HUES64 (cell line): ENCODE data around the gene CABLES2.

Source experiments
- H3K27ac ChIP-seq: 2 replicates; pipeline ENCODE4 v1.7.0; 2013; ENCODE audit warnings: low read depth, low read length, inconsistent platforms
- H3K27me3 ChIP-seq: 2 replicates; pipeline ENCODE4 v1.6.1; 2013; ENCODE audit warnings: mild to moderate bottlenecking, low read length; ENCODE audit not compliant: insufficient read depth
- H3K36me3 ChIP-seq: 2 replicates; pipeline ENCODE4 v1.6.1; 2013; ENCODE audit warnings: mild to moderate bottlenecking, low read length; ENCODE audit not compliant: insufficient read depth
- H3K4me1 ChIP-seq: 2 replicates; pipeline ENCODE4 v1.6.1; 2013; ENCODE audit warnings: mild to moderate bottlenecking, low read length, moderate library complexity; ENCODE audit not compliant: insufficient read depth
- H3K4me3 ChIP-seq: 2 replicates; pipeline ENCODE4 v1.5.1; 2013; ENCODE audit warnings: mild to moderate bottlenecking, low read length, moderate library complexity
- H3K9ac ChIP-seq: 2 replicates; pipeline ENCODE4 v1.6.1; 2013; ENCODE audit warnings: mild to moderate bottlenecking, low read depth, low read length
- H3K9me3 ChIP-seq: 2 replicates; pipeline ENCODE4 v1.6.1; 2013; ENCODE audit warnings: low read depth, low read length; ENCODE audit not compliant: insufficient read depth
- WGBS: fragments of 150-250, 120-280 bp; methylation state at CpG from one replicate; pipeline ENCODE4 v1.1.7; 2013; ENCODE audit warnings: missing lambda C conversion rate; 5-methylcytosine and 5-hydroxymethylcytosine counted together

The CABLES2 gene

DNA sequence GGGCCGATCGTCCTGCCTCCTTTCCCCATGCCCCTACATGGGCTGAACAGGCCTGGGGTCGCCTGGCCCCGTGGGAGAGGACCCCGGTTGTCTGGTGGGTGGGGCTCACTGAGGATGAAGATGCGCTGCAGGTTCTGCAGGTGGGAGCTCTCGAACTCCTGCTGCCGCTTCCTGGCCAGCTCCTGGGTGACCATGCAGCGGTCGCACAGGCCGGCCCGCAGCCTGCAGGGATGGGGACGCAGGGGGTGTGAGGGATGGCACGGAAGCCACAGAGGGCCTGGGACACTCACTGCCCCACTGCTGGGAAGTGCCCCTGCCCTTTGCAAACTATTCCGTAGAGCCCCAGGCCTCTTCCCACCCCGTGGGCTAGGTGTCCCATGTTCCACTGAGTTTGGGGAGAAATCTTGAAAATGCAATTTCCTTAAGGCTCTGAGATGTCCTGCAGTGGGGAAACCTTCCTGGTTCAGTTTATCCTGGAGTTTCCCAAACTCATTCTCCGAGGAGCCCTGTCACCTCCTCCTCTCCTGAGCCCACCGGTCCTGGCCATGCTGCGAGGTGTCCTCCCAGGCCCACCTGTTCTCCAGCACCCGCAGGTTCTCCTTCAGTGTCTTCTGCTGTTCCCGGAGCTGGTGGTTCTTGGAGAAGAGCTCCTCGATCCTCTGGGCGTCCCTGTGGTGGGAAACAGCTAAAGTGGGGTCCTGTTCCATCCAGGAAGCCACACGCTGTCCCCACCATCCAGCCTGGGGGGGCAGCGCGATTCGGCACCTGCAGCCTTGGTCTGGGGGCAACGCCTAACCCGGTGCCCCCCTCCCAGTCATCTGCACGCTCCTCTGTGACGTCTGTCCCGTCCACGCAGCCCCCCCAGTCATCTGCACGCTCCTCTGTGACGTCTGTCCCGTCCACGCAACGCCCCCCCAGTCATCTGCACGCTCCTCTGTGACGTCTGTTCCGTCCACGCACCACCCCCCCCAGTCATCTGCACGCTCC, 9.9 kb upstream of the CABLES2 start:
- no peak overlapping the region for H3K27ac ChIP-seq
- H3K4me3 ChIP-seq: no peak overlapping the region

GRCh38 chr20:62415354-62416111, 8.4 kb upstream of the CABLES2 start:
- H3K4me1 ChIP-seq: no peaks in the 10 kb centered on the region
- H3K27ac ChIP-seq: no peak overlapping the region
- 91% methylated on average over 24 of the region's 24 CpGs for WGBS
- H3K9me3 ChIP-seq: no peaks in the 10 kb centered on the region
- H3K27me3 ChIP-seq: no peaks in the 10 kb centered on the region
- no peaks in the 10 kb centered on the region for H3K36me3 ChIP-seq
- H3K4me3 ChIP-seq: no peak overlapping the region
- H3K9ac ChIP-seq: no peak overlapping the region

More for the DNA sequence above, 9.9 kb upstream of the CABLES2 start:
- Histone ChIP-seq H3K36me3 (no peaks in the 10 kb centered on the region), H3K4me1 (no peaks in the 10 kb centered on the region), H3K27me3 (no peaks in the 10 kb centered on the region), H3K9ac (no peak overlapping the region), H3K9me3 (no peaks in the 10 kb centered on the region)
- WGBS: 93% methylated on average over 43 of the region's 43 CpGs

- no peaks in the 10 kb centered on the region for H3K36me3 ChIP-seq
- no peak overlapping the region for H3K4me3 ChIP-seq
- 89% methylated on average over 22 of the region's 22 CpGs for WGBS
- no peaks in the 10 kb centered on the region for H3K4me1 ChIP-seq
- no peaks in the 10 kb centered on the region for H3K27me3 ChIP-seq
- no peaks in the 10 kb centered on the region for H3K9me3 ChIP-seq
- H3K9ac ChIP-seq: no peak overlapping the region
- no peak overlapping the region for H3K27ac ChIP-seq
Measured at GRCh38 chr20:62413896-62414481, 6.9 kb upstream of the CABLES2 start.

DNA sequence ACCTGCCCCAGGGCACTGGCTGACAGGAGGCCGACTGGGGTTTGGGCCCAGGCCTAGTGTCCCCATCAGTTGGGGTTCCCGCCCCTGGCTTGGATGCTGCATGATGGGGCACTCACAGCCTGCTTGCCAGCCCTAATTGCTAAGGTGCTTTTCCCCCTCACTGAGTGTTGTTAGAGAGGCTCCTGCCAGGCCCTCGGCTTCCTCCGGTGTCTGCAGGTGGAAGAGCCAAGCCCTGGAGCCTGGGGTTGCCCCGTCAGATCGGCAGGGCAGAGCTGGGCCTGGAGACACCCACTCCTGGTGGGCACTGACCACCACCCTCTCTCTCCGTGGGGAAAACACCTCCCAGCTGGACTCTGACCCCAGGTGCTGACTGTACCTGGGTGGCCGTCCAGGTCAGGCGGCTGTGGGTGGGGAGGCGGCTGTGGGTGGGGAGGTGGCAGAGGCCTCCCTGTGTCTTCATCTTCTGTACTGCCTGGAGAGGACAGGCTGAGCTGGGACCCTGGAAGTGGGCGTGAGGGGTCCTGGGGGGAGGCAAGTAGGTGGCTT, 6.0 kb upstream of the CABLES2 start:
- WGBS: 96% methylated on average over 11 of the region's 11 CpGs
- H3K4me1 ChIP-seq: no peaks in the 10 kb centered on the region
- H3K9ac ChIP-seq: no peak overlapping the region

GRCh38 chr20:62412194-62413024, 5.3 kb upstream of the CABLES2 start:
- WGBS: 82% methylated on average over 22 of the region's 22 CpGs
- no peaks in the 10 kb centered on the region for H3K36me3 ChIP-seq
- no peak overlapping the region for H3K27ac ChIP-seq
- no peak overlapping the region for H3K9ac ChIP-seq
- H3K4me1 ChIP-seq: no peaks in the 10 kb centered on the region
- H3K9me3 ChIP-seq: no peaks in the 10 kb centered on the region
- no peak overlapping the region for H3K4me3 ChIP-seq
- peaks cover 8% of the 10 kb centered on the region; the same call in 1 of the 2 replicates for H3K27me3 ChIP-seq

More for the DNA sequence above, 6.0 kb upstream of the CABLES2 start:
- Histone ChIP-seq H3K27ac (no peak overlapping the region), H3K36me3 (no peaks in the 10 kb centered on the region), H3K27me3 (peaks cover 4% of the 10 kb centered on the region; the same call in 1 of the 2 replicates), H3K4me3 (no peak overlapping the region), H3K9me3 (no peaks in the 10 kb centered on the region)

GRCh38 chr20:62411479-62412193, 4.6 kb upstream of the CABLES2 start:
- WGBS: 87% methylated on average over 24 of the region's 24 CpGs

DNA sequence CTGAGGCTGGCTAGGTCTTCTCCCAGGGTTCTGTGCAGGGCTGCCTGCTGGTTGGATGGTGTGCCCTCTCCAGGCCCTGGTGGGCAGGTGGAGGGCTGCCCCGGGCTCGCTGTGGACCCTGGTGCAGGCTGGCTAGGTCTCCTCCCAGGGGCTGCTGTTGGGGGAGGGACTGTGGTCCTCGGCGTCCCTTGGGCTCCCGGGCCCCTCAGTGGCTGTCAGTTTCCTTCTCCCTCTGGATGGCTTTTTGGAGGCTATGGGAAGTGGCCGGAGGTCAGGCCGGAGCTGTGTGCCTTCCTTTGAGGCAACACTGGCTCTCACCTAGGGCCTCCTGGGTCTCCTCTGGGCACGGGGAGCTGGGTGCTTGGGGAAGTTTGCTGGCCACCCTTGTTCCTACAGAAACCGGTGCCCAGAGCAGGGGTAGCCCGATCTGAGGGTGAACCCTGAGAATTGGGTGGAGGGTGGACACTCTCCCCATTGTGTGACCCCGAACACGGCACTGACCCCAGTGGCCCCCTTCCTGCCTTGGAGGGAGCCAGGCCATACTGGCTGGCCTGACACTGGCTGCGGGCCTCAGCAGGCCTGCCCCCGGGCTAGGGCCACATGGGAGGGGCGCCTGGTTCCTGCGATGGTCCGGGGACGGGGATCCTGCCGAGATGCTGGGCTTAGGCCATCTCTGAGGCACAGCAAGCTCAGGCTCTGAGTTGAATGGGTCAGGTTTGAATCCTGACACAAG, 3.8 kb upstream of the CABLES2 start:
- Histone ChIP-seq H3K9ac (no peak overlapping the region), H3K9me3 (no peaks in the 10 kb centered on the region), H3K27ac (no peak overlapping the region), H3K27me3 (peaks cover 8% of the 10 kb centered on the region; the same call in 1 of the 2 replicates), H3K4me1 (no peaks in the 10 kb centered on the region), H3K36me3 (no peaks in the 10 kb centered on the region), H3K4me3 (no peak overlapping the region)
- WGBS: 88% methylated on average over 19 of the region's 19 CpGs

More at GRCh38 chr20:62411479-62412193, 4.6 kb upstream of the CABLES2 start:
- Histone ChIP-seq H3K27ac (no peak overlapping the region), H3K9ac (no peak overlapping the region), H3K4me3 (no peak overlapping the region), H3K4me1 (no peaks in the 10 kb centered on the region), H3K9me3 (no peaks in the 10 kb centered on the region), H3K27me3 (peaks cover 8% of the 10 kb centered on the region; the same call in 1 of the 2 replicates), H3K36me3 (no peaks in the 10 kb centered on the region)

GRCh38 chr20:62409931-62410745, 3.1 kb upstream of the CABLES2 start:
- no peaks in the 10 kb centered on the region for H3K36me3 ChIP-seq
- H3K9me3 ChIP-seq: no peaks in the 10 kb centered on the region
- peaks cover 8% of the 10 kb centered on the region; the same call in 1 of the 2 replicates for H3K27me3 ChIP-seq
- 32% methylated on average over 30 of the region's 30 CpGs for WGBS
- H3K9ac ChIP-seq: no peak overlapping the region
- no peaks in the 10 kb centered on the region for H3K4me1 ChIP-seq
- no peak overlapping the region for H3K4me3 ChIP-seq
- H3K27ac ChIP-seq: no peak overlapping the region
